H9 (cell line): ENCODE measurements around the gene ALG14. TPM values are rescaled to one million over a fixed set of nuclear protein-coding genes. Genes with fewer than 3 reads are reported as not detected.

Source experiments
- DNase-seq: peaks from one replicate; pipeline ENCODE4 v3.0.0-alpha.2; 2017
- H2AFZ ChIP-seq: one replicate; pipeline ENCODE4 v1.6.1; 2013; ENCODE audit warnings: mild to moderate bottlenecking, low read length, control low read depth, moderate library complexity
- H2AK5ac ChIP-seq: 2 replicates; pipeline ENCODE4 v1.6.1; 2013; ENCODE audit warnings: low read length, control low read depth, mixed read lengths; ENCODE audit not compliant: insufficient read length
- H2BK120ac ChIP-seq: one replicate; pipeline ENCODE4 v1.6.1; 2013; ENCODE audit warnings: low read depth, mild to moderate bottlenecking, low read length, control low read depth, inconsistent platforms; ENCODE audit not compliant: poor library complexity, severe bottlenecking
- H2BK12ac ChIP-seq: 2 replicates; pipeline ENCODE4 v1.6.1; 2013; ENCODE audit warnings: low read length, control low read depth, mixed read lengths, low read depth; ENCODE audit not compliant: insufficient read length
- H2BK15ac ChIP-seq: 2 replicates; pipeline ENCODE4 v1.6.1; 2013; ENCODE audit warnings: low read depth, low read length, control low read depth
- H2BK20ac ChIP-seq: one replicate; pipeline ENCODE4 v1.6.1; 2013; ENCODE audit warnings: low read depth, mild to moderate bottlenecking, low read length, control low read depth, inconsistent platforms; ENCODE audit not compliant: poor library complexity, severe bottlenecking
- H2BK5ac ChIP-seq: 2 replicates; pipeline ENCODE4 v1.6.1; 2013; ENCODE audit warnings: low read length, control low read depth, mixed read lengths; ENCODE audit not compliant: insufficient read length
- H3K14ac ChIP-seq: 2 replicates; pipeline ENCODE4 v1.6.1; 2013; ENCODE audit warnings: low read length, control low read depth; ENCODE audit not compliant: insufficient read depth
- H3K18ac ChIP-seq: 2 replicates; pipeline ENCODE4 v1.6.1; 2013; ENCODE audit warnings: low read depth, mild to moderate bottlenecking, mixed read lengths, low read length, control low read depth; ENCODE audit not compliant: insufficient read length
- H3K23ac ChIP-seq: 2 replicates; pipeline ENCODE4 v1.6.1; 2013; ENCODE audit warnings: low read length, control low read depth, mixed read lengths, low read depth; ENCODE audit not compliant: insufficient read length
- H3K23me2 ChIP-seq: 2 replicates; pipeline ENCODE4 v1.6.1; 2013; ENCODE audit warnings: low read depth, mild to moderate bottlenecking, mixed read lengths, low read length, control low read depth; ENCODE audit not compliant: insufficient read length, poor library complexity, severe bottlenecking
- H3K27ac ChIP-seq: 2 replicates; pipeline ENCODE4 v1.5.1; 2013; ENCODE audit warnings: low read length, control low read depth, mixed read lengths, low read depth; ENCODE audit not compliant: insufficient read length
- H3K27me3 ChIP-seq: 2 replicates; pipeline ENCODE4 v1.6.1; 2013; ENCODE audit warnings: low read length, control low read depth, inconsistent platforms; ENCODE audit not compliant: insufficient read depth
- H3K4ac ChIP-seq: 2 replicates; pipeline ENCODE4 v1.6.1; 2013; ENCODE audit warnings: low read depth, mild to moderate bottlenecking, control low read depth, inconsistent platforms, low read length, moderate library complexity
- H3K4me1 ChIP-seq: 2 replicates; pipeline ENCODE4 v1.6.1; 2013; ENCODE audit warnings: low read length, control low read depth, inconsistent platforms; ENCODE audit not compliant: insufficient read depth
- H3K4me2 ChIP-seq: 2 replicates; pipeline ENCODE4 v1.6.1; 2013; ENCODE audit warnings: low read length, control low read depth, mixed read lengths; ENCODE audit not compliant: insufficient read length, insufficient read depth
- H3K56ac ChIP-seq: 2 replicates; pipeline ENCODE4 v1.6.1; 2013; ENCODE audit warnings: low read depth, mild to moderate bottlenecking, mixed read lengths, low read length, control low read depth; ENCODE audit not compliant: insufficient read length
- H3K79me1 ChIP-seq: 2 replicates; pipeline ENCODE4 v1.6.1; 2013; ENCODE audit warnings: low read depth, mild to moderate bottlenecking, moderate library complexity, low read length, control low read depth, inconsistent platforms; ENCODE audit not compliant: insufficient read depth, poor library complexity, severe bottlenecking
- H3K79me2 ChIP-seq: 2 replicates; pipeline ENCODE4 v1.6.1; 2013; ENCODE audit warnings: low read length, control low read depth, inconsistent platforms; ENCODE audit not compliant: insufficient read depth
- H3K9ac ChIP-seq: 2 replicates; pipeline ENCODE4 v1.6.1; 2013; ENCODE audit warnings: low read length, control low read depth, mixed read lengths; ENCODE audit not compliant: insufficient read length; ENCODE audit errors: extremely low read depth
- H3K9me3 ChIP-seq: one replicate; pipeline ENCODE4 v1.6.1; 2013; ENCODE audit warnings: low read depth, low read length, inconsistent platforms; ENCODE audit not compliant: control insufficient read depth
- H3T11ph ChIP-seq: one replicate; pipeline ENCODE4 v1.6.1; 2013; ENCODE audit warnings: mild to moderate bottlenecking, low read length, control low read depth, inconsistent platforms
- H4K20me1 ChIP-seq: one replicate; pipeline ENCODE4 v1.6.1; 2013; ENCODE audit not compliant: control insufficient read depth, insufficient read length, insufficient read depth
- H4K5ac ChIP-seq: 2 replicates; pipeline ENCODE4 v1.6.1; 2013; ENCODE audit warnings: low read depth, mild to moderate bottlenecking, mixed read lengths, low read length, control low read depth; ENCODE audit not compliant: insufficient read length
- H4K8ac ChIP-seq: replicated peaks from 2 replicates; pipeline ENCODE4 v1.6.1; 2013; ENCODE audit warnings: low read length, control low read depth, mixed read lengths, low read depth; ENCODE audit not compliant: insufficient read length
- H4K91ac ChIP-seq: 2 replicates; pipeline ENCODE4 v1.6.1; 2013; ENCODE audit warnings: low read depth, mild to moderate bottlenecking, moderate library complexity, mixed read lengths, low read length, control low read depth; ENCODE audit not compliant: insufficient read length
- H3K27ac Mint-ChIP-seq, 3 experiments: 2 replicates in 2 of 3; 3 replicates in 1 of 3; pipeline ENCODE4 v1.8.0; 2020 to 2021; ENCODE audit warnings: mixed read lengths in 3 of 3, mild to moderate bottlenecking in 1 of 3, moderate library complexity in 1 of 3
- H3K27me3 Mint-ChIP-seq: 2 replicates; pipeline ENCODE4 v1.8.0; 2021; ENCODE audit warnings: low read depth, mild to moderate bottlenecking, moderate library complexity, mixed read lengths
- H3K36me3 Mint-ChIP-seq, 3 experiments: 2 replicates in 2 of 3; 3 replicates in 1 of 3; pipeline ENCODE4 v1.8.0; 2020 to 2021; ENCODE audit warnings: low read depth in 3 of 3, mixed read lengths in 3 of 3; ENCODE audit not compliant: insufficient read depth in 1 of 3
- H3K4me1 Mint-ChIP-seq, 2 experiments: 2 replicates each; pipeline ENCODE4 v1.8.0; 2020; ENCODE audit warnings: mixed read lengths in 2 of 2
- H3K4me3 Mint-ChIP-seq, 2 experiments: 2 replicates in 1 of 2; 3 replicates in 1 of 2; pipeline ENCODE4 v1.8.0; 2020 to 2021; ENCODE audit warnings: mild to moderate bottlenecking in 2 of 2, mixed read lengths in 2 of 2, moderate library complexity in 1 of 2
- H3K9me3 Mint-ChIP-seq, 2 experiments: 2 replicates in 1 of 2; 3 replicates in 1 of 2; pipeline ENCODE4 v1.8.0; 2020; ENCODE audit warnings: mild to moderate bottlenecking in 2 of 2, mixed read lengths in 2 of 2, moderate library complexity in 1 of 2
- CTCF ChIP-seq: fragments of 200-600 bp; sonication (generic); conservative IDR thresholded peaks from 3 replicates; pipeline ENCODE4 v1.8.0; 2021; ENCODE audit warnings: antibody characterized with exemption, mild to moderate bottlenecking
- WGBS: extraction: QIAGEN DNeasy Blood & Tissue Kit; methylation state at CpG from one replicate; pipeline ENCODE4 v1.1.7; 2013; ENCODE audit warnings: missing lambda C conversion rate, low lambda C conversion rate, mixed read lengths; ENCODE audit not compliant: insufficient read length; ENCODE audit errors: extremely low coverage; 5-methylcytosine and 5-hydroxymethylcytosine counted together
- total RNA-seq: library from RNA; stranded (reverse); gene quantifications from 2 replicates; pipeline ENCODE4 v1.2.1, GENCODE V29; 2021

The ALG14 gene
- total RNA-seq, 1 experiment from 2014 or later, result 2.5 TPM

GRCh38 chr1:94929351-94930217, 143.2 kb downstream of the ALG14 start:
- Histone ChIP-seq H3K23me2 (peaks cover 18% of the 10 kb centered on the region), H3K56ac (no peak overlapping the region), H2BK5ac (no peak overlapping the region), H4K5ac (no peak overlapping the region), H3K4me1 (peaks cover 17% of the 10 kb centered on the region; the same call in 1 of the 2 replicates), H4K20me1 (no peaks in the 10 kb centered on the region), H3K4me2 (peak overlapping the region; percentile 76), H2BK15ac (no peak overlapping the region), H2BK12ac (no peak overlapping the region), H3K9ac (no peak overlapping the region), H2BK20ac (no peak overlapping the region), H3K14ac (no peak overlapping the region), H3K79me1 (no peaks in the 10 kb centered on the region), H4K91ac (no peak overlapping the region), H3K27me3 (no peaks in the 10 kb centered on the region), H2BK120ac (no peak overlapping the region), H3K18ac (no peak overlapping the region), H3K27ac (no peak overlapping the region), H3K23ac (no peak overlapping the region), H3K4ac (no peak overlapping the region), H3K79me2 (peaks cover 8% of the 10 kb centered on the region; the same call in 1 of the 2 replicates), H3T11ph (no peak overlapping the region), H2AFZ (no peak overlapping the region), H4K8ac (no peak overlapping the region), H2AK5ac (no peak overlapping the region), H3K9me3 (no peaks in the 10 kb centered on the region)
- Mint-ChIP-seq H3K27ac (no peak overlapping the region), H3K4me1 (peaks cover 36 to 40% of the 10 kb centered on the region in 2 experiments), H3K36me3 (peaks cover 11 to 18% (median 15%) of the 10 kb centered on the region in 3 experiments), H3K4me3 (peak overlapping the region; percentile 3 to 94; a peak in 4 of 5 replicates), H3K27me3 (no peaks in the 10 kb centered on the region), H3K9me3 (peaks cover 0 to 2% of the 10 kb centered on the region in 2 experiments; a peak in 1 of 5 replicates)
- no CpG with 5 or more reads among the region's 11 CpGs for WGBS
- TF ChIP-seq CTCF, result no peak
- DNase-seq, result no peak
